ENCODE results near the gene SOX13. TPM values are rescaled to one million over a fixed set of nuclear protein-coding genes. Genes with fewer than 3 reads are reported as not detected.

SOX13 gene
- total RNA-seq, 1 experiment from 2014 or later, result 81.9 TPM

- Histone ChIP-seq H3K27ac (ENCODE audit: low read length) (no peak overlapping the region), H3K9me2 (replicated peaks; ENCODE audit: low read length) (no peaks in the 10 kb centered on the region)
Measured at GRCh38 chr1:204116539-204116938, 43.6 kb downstream of the SOX13 start.

GRCh38 chr1:204121840-204122555 lies 49.1 kb downstream of the SOX13 start:
- BruUV-seq (replicated peaks), result no TSS peak
- TF ChIP-seq EZH2phosphoT487 (IDR thresholded peaks at IDR 0.05; ENCODE audit: borderline replicate concordance, low read length) (no peak), EZH2 (IDR thresholded peaks at IDR 0.05; ENCODE audit: low read length, unreplicated experiment) (no peak), CTCF (conservative IDR thresholded peaks at IDR 0.05; ENCODE audit: low read depth, low read length) (no peak)
- Histone ChIP-seq H3F3A (ENCODE audit: low read length, unreplicated experiment) (no peaks in the 10 kb centered on the region), H3K9ac (ENCODE audit: low read length) (no peak overlapping the region), H3K36me3 (ENCODE audit: low read depth, low read length) (peaks cover 63% of the 10 kb centered on the region), H3K4me3 (ENCODE audit: low read length) (no peak overlapping the region), H3K9me3 (ENCODE audit: low read length) (no peaks in the 10 kb centered on the region), H3K4me1 (ENCODE audit: insufficient read depth, low read length) (peaks cover 6% of the 10 kb centered on the region), H3K79me2 (ENCODE audit: low read length) (no peaks in the 10 kb centered on the region), H2AFZ (ENCODE audit: low read length) (no peak overlapping the region), H3K27me3 (ENCODE audit: low read length) (no peaks in the 10 kb centered on the region), H4K20me1 (ENCODE audit: low read length) (no peaks in the 10 kb centered on the region), H3K9me2 (replicated peaks; ENCODE audit: low read length) (no peaks in the 10 kb centered on the region), H3K4me2 (ENCODE audit: low read length) (no peak overlapping the region), H3K27ac (ENCODE audit: low read length) (no peak overlapping the region)
- CTCF ChIA-PET, result interaction anchor here (0.6 kb wide), 1 partner anchor 14 kb away, joined by 7 read pairs; no protein-coding TSS in a partner anchor
- POLR2A ChIA-PET (ENCODE audit: unreplicated experiment), result no interaction called here
- DNase-seq (no peak), ATAC-seq (no peak)
- intact Hi-C loops (cut with micrococcal nuclease), result no loop called here

More at GRCh38 chr1:204116539-204116938, 43.6 kb downstream of the SOX13 start:
- DNase-seq (no peak), ATAC-seq (no peak)
- Histone ChIP-seq H3K27me3 (ENCODE audit: low read length) (no peaks in the 10 kb centered on the region), H2AFZ (ENCODE audit: low read length) (no peak overlapping the region), H3K79me2 (ENCODE audit: low read length) (peaks cover 45% of the 10 kb centered on the region), H3K4me1 (ENCODE audit: insufficient read depth, low read length) (no peaks in the 10 kb centered on the region), H4K20me1 (ENCODE audit: low read length) (no peaks in the 10 kb centered on the region), H3K9me3 (ENCODE audit: low read length) (no peaks in the 10 kb centered on the region), H3K36me3 (ENCODE audit: low read depth, low read length) (peaks cover 57% of the 10 kb centered on the region), H3K4me2 (ENCODE audit: low read length) (no peak overlapping the region), H3K4me3 (ENCODE audit: low read length) (no peak overlapping the region), H3F3A (ENCODE audit: low read length, unreplicated experiment) (no peaks in the 10 kb centered on the region), H3K9ac (ENCODE audit: low read length) (no peak overlapping the region)
- POLR2A ChIA-PET (ENCODE audit: unreplicated experiment), result interaction anchor here (0.6 kb wide), 1 partner anchor 849 kb away, joined by 3 read pairs; no protein-coding TSS in a partner anchor
- TF ChIP-seq EZH2 (IDR thresholded peaks at IDR 0.05; ENCODE audit: low read length, unreplicated experiment) (no peak), CTCF (conservative IDR thresholded peaks at IDR 0.05; ENCODE audit: low read depth, low read length) (no peak), EZH2phosphoT487 (IDR thresholded peaks at IDR 0.05; ENCODE audit: borderline replicate concordance, low read length) (no peak)
- BruUV-seq (replicated peaks), result no TSS peak
- intact Hi-C loops (cut with micrococcal nuclease), result no loop called here
- CTCF ChIA-PET, result no interaction called here

- no peaks in the 10 kb centered on the region for H3K27me3 ChIP-seq (ENCODE audit: low read length)
- no peaks in the 10 kb centered on the region for H3K9me2 ChIP-seq (replicated peaks; ENCODE audit: low read length)
- H3K9ac ChIP-seq (ENCODE audit: low read length), result no peak overlapping the region
- no peak for ATAC-seq
- no peak overlapping the region for H3K27ac ChIP-seq (ENCODE audit: low read length)
- peaks cover 19% of the 10 kb centered on the region for H3K4me1 ChIP-seq (ENCODE audit: insufficient read depth, low read length)
- intact Hi-C loops (cut with micrococcal nuclease), result no loop called here
- H3K9me3 ChIP-seq (ENCODE audit: low read length), result no peaks in the 10 kb centered on the region
- H3F3A ChIP-seq (ENCODE audit: low read length, unreplicated experiment), result no peaks in the 10 kb centered on the region
- CTCF ChIA-PET, result no interaction called here
- peaks cover 59% of the 10 kb centered on the region for H3K36me3 ChIP-seq (ENCODE audit: low read depth, low read length)
- H4K20me1 ChIP-seq (ENCODE audit: low read length), result no peaks in the 10 kb centered on the region
- no peak overlapping the region for H3K4me2 ChIP-seq (ENCODE audit: low read length)
- DNase-seq, result no peak
- no peak overlapping the region for H2AFZ ChIP-seq (ENCODE audit: low read length)
- POLR2A ChIA-PET (ENCODE audit: unreplicated experiment), result no interaction called here
- H3K4me3 ChIP-seq (ENCODE audit: low read length), result no peak overlapping the region
- TF ChIP-seq EZH2phosphoT487 (IDR thresholded peaks at IDR 0.05; ENCODE audit: borderline replicate concordance, low read length) (no peak), CTCF (conservative IDR thresholded peaks at IDR 0.05; ENCODE audit: low read depth, low read length) (peak; percentile 73), EZH2 (IDR thresholded peaks at IDR 0.05; ENCODE audit: low read length, unreplicated experiment) (no peak)
- no peaks in the 10 kb centered on the region for H3K79me2 ChIP-seq (ENCODE audit: low read length)
- no TSS peak for BruUV-seq (replicated peaks)
Measured at GRCh38 chr1:204123376-204123775, 50.5 kb downstream of the SOX13 start.

Data from PC-3 (cell line).